Epithelial cell of alveolus of lung (primary cell): ENCODE measurements around the gene PPP2R5C. TPM values are rescaled to one million over a fixed set of nuclear protein-coding genes. Genes with fewer than 3 reads are reported as not detected.

Source experiments
- total RNA-seq: library from RNA; depleted of rRNA; stranded (reverse); fragments of >200 nt; gene quantifications from 2 replicates; pipeline ENCODE4 v1.2.1, GENCODE V29; 2015

PPP2R5C gene
- total RNA-seq, result 57.8 and 81.1 TPM in 2 replicates

GRCh38 chr14:101761032-101761880, at the start of gene PPP2R5C:
Gene PPP2R5C, plus strand, starts transcription at chr14:101761709. Its CDS starts 185 bp downstream, at chr14:101761894.

GRCh38 chr14:101964297-101965180, 203.0 kb downstream of the PPP2R5C start, which contains the start of gene DYNC1H1:
Gene DYNC1H1, plus strand, starts transcription at chr14:101964573. Its CDS starts 119 bp downstream, at chr14:101964692.

Other genes with a start within 250 kb of the PPP2R5C start
- gene DIO3, start 200.2 kb upstream of the PPP2R5C start, total RNA-seq, result 0.13 and 7.2 TPM in 2 replicates
- 267 and 385 TPM in 2 replicates for gene DYNC1H1, start 202.9 kb downstream of the PPP2R5C start, total RNA-seq